Measurements from ENCODE around the gene ASB7.

The ASB7 gene

GRCh38 chr15:100598655-100599054 lies 3.7 kb upstream of the ASB7 start:
- no peak for DNase-seq

GRCh38 chr15:100601163-100601562 lies 1.2 kb upstream of the ASB7 start:
- DNase-seq, result no peak

GRCh38 chr15:100601617-100602063 lies 749 bp upstream of the ASB7 start:
- DNase-seq, result no peak

GRCh38 chr15:100602823-100603393 lies 519 bp downstream of the ASB7 start:
- peak; percentile 31 to 42 for DNase-seq

GRCh38 chr15:100612539-100612938 lies 10.2 kb downstream of the ASB7 start:
- DNase-seq, result no peak

GRCh38 chr15:100613208-100613607 lies 10.8 kb downstream of the ASB7 start:
- DNase-seq, result no peak

- DNase-seq, result no peak
Observed at GRCh38 chr15:100614336-100614735, 11.9 kb downstream of the ASB7 start.

GRCh38 chr15:100614918-100615317 lies 12.5 kb downstream of the ASB7 start:
- DNase-seq, result no peak

GRCh38 chr15:100615801-100616200 lies 13.4 kb downstream of the ASB7 start:
- no peak for DNase-seq

GRCh38 chr15:100616700-100617099 lies 14.3 kb downstream of the ASB7 start:
- no peak for DNase-seq

- no peak for DNase-seq
Observed at GRCh38 chr15:100623301-100623700, 20.9 kb downstream of the ASB7 start.

- DNase-seq, result peak; percentile 54 to 55
Observed at GRCh38 chr15:100627789-100628395, 25.5 kb downstream of the ASB7 start.

GRCh38 chr15:100628746-100629145 lies 26.4 kb downstream of the ASB7 start:
- DNase-seq, result no peak

- DNase-seq, result no peak
Observed at GRCh38 chr15:100631831-100632230, 29.4 kb downstream of the ASB7 start.

GRCh38 chr15:100633763-100634075 lies 31.3 kb downstream of the ASB7 start:
- DNase-seq, result no peak

- no peak for DNase-seq
Observed at GRCh38 chr15:100635406-100636071, 33.1 kb downstream of the ASB7 start.

GRCh38 chr15:100638177-100638730 lies 35.9 kb downstream of the ASB7 start:
- no peak for DNase-seq

GRCh38 chr15:100642213-100642949 lies 40.0 kb downstream of the ASB7 start:
- no peak for DNase-seq

- DNase-seq, result no peak
Observed at GRCh38 chr15:100642950-100643338, 40.6 kb downstream of the ASB7 start.

- DNase-seq, result no peak
Observed at GRCh38 chr15:100645671-100646070, 43.3 kb downstream of the ASB7 start.

GRCh38 chr15:100648951-100649350 lies 46.6 kb downstream of the ASB7 start:
- no peak for DNase-seq

- DNase-seq, result no peak
Observed at GRCh38 chr15:100650685-100651084, 48.3 kb downstream of the ASB7 start.

- DNase-seq, result no peak
Observed at GRCh38 chr15:100651253-100651652, 48.9 kb downstream of the ASB7 start.

- no peak for DNase-seq
Observed at GRCh38 chr15:100652116-100652515, 49.7 kb downstream of the ASB7 start.

Measured in stimulated activated CD4-positive, alpha-beta T cell treated with anti-CD3 and anti-CD28 coated beads, Interleukin-2, amount 100 ng/mL, for 48 hours (primary cell).